ENCODE results near the gene JUN. TPM values are rescaled to one million over a fixed set of nuclear protein-coding genes. Genes with fewer than 3 reads are reported as not detected.

JUN gene
- total and polyA plus RNA-seq, 2 of the 13 experiments (the other 11 are each of a cell fraction or from before 2014, with no cell fraction given), result 18.2 to 22.3 TPM

- TF ChIP-seq CHD2 (IDR thresholded peaks at IDR 0.05; ENCODE audit: low read depth, low read length) (no peak), ZNF513 (CRISPR knock-in tag; conservative IDR thresholded peaks at IDR 0.05) (no peak), BORCS8-MEF2B (CRISPR knock-in tag; IDR thresholded peaks at IDR 0.05) (no peak), MXD1 (CRISPR knock-in tag; IDR thresholded peaks at IDR 0.05) (peak; percentile 80), ZNF713 (CRISPR knock-in tag; IDR thresholded peaks at IDR 0.05) (no peak), ZNF121 (CRISPR knock-in tag; IDR thresholded peaks at IDR 0.05) (no peak), ZFP36L2 (CRISPR knock-in tag; IDR thresholded peaks at IDR 0.05) (no peak), ZBED4 (CRISPR knock-in tag; IDR thresholded peaks at IDR 0.05; ENCODE audit: borderline replicate concordance) (no peak; the same call in 1 of the 2 replicates), YY1 (IDR thresholded peaks at IDR 0.05; ENCODE audit: insufficient read depth, insufficient replicate concordance, low read depth, low read length) (no peak), ZBTB37 (CRISPR knock-in tag; IDR thresholded peaks at IDR 0.05) (peak; percentile 44; the same call in 1 of the 2 replicates), ETV6 (CRISPR knock-in tag; conservative IDR thresholded peaks at IDR 0.05) (no peak), ZNF124 (CRISPR knock-in tag; IDR thresholded peaks at IDR 0.05) (no peak), AKAP8 (CRISPR knock-in tag; IDR thresholded peaks at IDR 0.05) (no peak), ZFP36L1 (CRISPR knock-in tag; IDR thresholded peaks at IDR 0.05) (peak; percentile 64; the same call in 1 of the 2 replicates), ZMAT3 (CRISPR knock-in tag; conservative IDR thresholded peaks at IDR 0.05) (peak; percentile 76)
- TF ChIP-seq, protein P1, sequence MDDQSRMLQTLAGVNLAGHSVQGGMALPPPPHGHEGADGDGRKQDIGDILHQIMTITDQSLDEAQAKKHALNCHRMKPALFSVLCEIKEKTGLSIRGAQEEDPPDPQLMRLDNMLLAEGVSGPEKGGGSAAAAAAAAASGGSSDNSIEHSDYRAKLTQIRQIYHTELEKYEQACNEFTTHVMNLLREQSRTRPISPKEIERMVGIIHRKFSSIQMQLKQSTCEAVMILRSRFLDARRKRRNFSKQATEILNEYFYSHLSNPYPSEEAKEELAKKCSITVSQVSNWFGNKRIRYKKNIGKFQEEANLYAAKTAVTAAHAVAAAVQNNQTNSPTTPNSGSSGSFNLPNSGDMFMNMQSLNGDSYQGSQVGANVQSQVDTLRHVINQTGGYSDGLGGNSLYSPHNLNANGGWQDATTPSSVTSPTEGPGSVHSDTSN (CRISPR knock-in tag; IDR thresholded peaks at IDR 0.05; ENCODE audit: borderline replicate concordance), result no peak
- TF ChIP-seq, protein P2, sequence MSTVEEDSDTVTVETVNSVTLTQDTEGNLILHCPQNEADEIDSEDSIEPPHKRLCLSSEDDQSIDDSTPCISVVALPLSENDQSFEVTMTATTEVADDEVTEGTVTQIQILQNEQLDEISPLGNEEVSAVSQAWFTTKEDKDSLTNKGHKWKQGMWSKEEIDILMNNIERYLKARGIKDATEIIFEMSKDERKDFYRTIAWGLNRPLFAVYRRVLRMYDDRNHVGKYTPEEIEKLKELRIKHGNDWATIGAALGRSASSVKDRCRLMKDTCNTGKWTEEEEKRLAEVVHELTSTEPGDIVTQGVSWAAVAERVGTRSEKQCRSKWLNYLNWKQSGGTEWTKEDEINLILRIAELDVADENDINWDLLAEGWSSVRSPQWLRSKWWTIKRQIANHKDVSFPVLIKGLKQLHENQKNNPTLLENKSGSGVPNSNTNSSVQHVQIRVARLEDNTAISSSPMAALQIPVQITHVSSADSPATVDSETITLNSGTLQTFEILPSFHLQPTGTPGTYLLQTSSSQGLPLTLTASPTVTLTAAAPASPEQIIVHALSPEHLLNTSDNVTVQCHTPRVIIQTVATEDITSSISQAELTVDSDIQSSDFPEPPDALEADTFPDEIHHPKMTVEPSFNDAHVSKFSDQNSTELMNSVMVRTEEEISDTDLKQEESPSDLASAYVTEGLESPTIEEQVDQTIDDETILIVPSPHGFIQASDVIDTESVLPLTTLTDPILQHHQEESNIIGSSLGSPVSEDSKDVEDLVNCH (CRISPR knock-in tag; IDR thresholded peaks at IDR 0.05), result no peak
These were observed 28.4 kb downstream of the JUN start (continued) for GRCh38 chr1:58755468-58755872.

Data from HepG2 (cell line).